NCI-H1694 (cell line): ENCODE measurements around the gene CGB2.
"Not testable (repeated sequence)": the region's sequence is repeated elsewhere in the genome, so short reads cannot be mapped to it uniquely, and the experiment has no call there.

ENCODE experiments used
- DNase-seq: peaks from one replicate; lab custom pipeline; 2025; lab: John Stamatoyannopoulos, UW

CGB2 gene

DNA sequence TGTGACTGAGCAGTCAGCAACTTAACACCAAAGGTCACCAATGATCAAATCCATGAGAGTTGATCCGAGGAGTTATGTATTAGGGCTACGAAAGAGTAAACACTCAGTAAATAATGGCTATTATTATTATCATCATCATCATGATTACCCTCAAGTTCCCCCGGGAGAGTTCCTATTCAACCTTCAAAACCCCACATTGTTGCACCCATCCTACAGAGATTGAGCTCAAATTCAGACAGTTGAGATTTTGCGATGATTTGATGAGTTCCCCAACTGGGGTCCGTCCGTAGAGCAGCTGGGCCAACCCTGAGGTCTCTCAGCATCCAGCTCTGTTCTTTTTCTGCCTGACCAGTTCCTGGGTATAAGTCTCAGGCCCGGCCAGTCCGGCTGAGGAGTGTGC, 6.4 kb downstream of the CGB2 start:
- not testable (repeated sequence) for DNase-seq

GRCh38 chr19:49038557-49039276, 7.0 kb downstream of the CGB2 start:
- not testable (repeated sequence) for DNase-seq

DNA sequence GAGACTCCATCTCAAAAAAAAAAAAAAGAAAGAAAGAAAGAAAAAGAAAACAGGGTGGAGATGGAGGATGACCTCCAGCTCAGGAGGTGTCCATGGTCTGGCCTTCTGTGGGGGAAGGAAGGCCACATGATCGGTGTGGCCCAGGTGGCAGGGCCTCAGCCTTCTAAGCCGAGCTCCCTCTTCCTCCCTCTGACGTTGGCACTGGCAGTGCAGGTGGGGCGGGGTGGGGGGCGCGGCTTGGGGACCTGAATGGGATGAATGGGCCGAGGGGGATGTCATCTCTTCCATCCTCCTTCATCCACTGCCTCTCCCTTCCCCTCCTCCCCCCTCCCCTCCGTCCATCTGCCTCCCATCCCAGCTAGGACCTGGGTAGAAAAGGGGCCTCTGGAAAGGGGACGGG, 8.0 kb downstream of the CGB2 start:
- DNase-seq = not testable (repeated sequence)

GRCh38 chr19:49042177-49042576, 10.5 kb downstream of the CGB2 start:
- DNase-seq = no peak

DNA sequence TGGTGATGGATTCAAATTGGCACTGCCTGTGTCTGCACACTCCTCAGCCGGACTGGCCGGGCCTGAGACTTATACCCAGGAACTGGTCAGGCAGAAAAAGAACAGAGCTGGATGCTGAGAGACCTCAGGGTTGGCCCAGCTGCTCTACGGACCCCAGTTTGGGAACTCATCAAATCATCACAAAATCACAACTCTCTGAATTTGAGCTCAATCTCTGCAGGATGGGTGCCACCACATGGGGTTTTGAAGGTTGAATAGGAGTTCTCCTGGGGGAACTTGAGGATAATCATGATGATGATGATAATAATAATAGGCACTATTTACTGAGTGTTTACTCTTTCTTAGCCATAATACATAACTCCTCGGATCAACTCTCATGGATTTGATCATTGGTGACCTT, 11.0 kb downstream of the CGB2 start:
- DNase-seq = not testable (repeated sequence)

- DNase-seq = not testable (repeated sequence)
These were observed 11.9 kb downstream of the CGB2 start, which contains the start of gene CGB5 for GRCh38 chr19:49043548-49043947. CGB5 (plus strand) TSS chr19:49043848; CDS start chr19:49044210, 362 bp downstream.

- not testable (repeated sequence) for DNase-seq
These were observed 17.3 kb downstream of the CGB2 start, which contains the start of gene CGB8 for GRCh38 chr19:49049011-49049410. CGB8 (minus strand) TSS chr19:49049111; CDS start chr19:49048739, 372 bp downstream.

DNA sequence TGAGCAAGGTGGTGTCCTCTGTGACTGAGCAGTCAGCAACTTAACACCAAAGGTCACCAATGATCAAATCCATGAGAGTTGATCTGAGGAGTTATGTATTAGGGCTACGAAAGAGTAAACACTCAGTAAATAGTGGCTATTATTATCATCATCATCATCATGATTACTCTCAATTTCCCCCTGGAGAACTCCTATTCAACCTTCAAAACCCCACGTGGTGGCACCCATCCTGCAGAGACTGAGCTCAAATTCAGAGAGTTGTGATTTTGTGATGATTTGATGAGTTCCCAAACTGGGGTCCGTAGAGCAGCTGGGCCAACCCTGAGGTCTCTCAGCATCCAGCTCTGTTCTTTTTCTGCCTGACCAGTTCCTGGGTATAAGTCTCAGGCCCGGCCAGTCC, 18.1 kb downstream of the CGB2 start:
- not testable (repeated sequence) for DNase-seq

- DNase-seq = not testable (repeated sequence)
These were observed 18.8 kb downstream of the CGB2 start for GRCh38 chr19:49050376-49051033.

GRCh38 chr19:49056101-49056901, 24.6 kb downstream of the CGB2 start:
- no peak for DNase-seq

- DNase-seq = not testable (repeated sequence)
These were observed 25.4 kb downstream of the CGB2 start for GRCh38 chr19:49056902-49057596.

DNA sequence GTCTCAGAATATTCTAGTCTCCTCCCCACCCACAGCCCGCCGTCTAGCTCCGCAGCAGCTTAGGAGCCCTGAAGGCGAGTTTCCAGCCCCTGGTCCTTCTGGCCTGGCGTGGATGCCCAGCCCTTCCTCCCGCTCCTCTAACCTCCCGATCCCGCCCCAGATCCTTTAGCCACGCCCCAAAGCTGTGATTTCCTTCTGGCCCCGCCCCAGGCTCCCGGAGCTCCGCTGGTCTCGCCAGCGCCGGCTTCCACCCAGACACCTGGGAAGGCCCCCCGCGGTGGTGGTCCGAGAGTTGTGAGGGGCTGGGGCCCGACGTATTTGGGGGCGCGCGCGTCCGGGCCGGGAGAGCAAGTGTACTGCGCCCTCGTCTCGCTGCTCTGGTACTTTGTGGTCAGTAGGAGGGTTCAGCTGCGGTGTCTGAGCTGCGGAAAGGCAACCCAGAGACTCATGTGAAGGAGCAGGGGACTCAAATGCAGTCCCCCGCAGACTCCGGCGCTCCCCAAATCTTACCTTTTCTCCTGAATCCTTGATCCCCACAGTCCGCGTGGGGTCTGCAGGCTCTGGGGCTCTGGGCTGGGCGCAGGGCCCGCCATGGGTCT, 26.0 kb downstream of the CGB2 start, which contains the start of gene CGB7:
CGB7 (minus strand) TSS at position 114 of the 599 bp plus-strand sequence. CDS start 2,374 bp downstream, outside the sequence.
- no peak for DNase-seq

- no peak for DNase-seq
These were observed 26.9 kb downstream of the CGB2 start for GRCh38 chr19:49058562-49058961.

DNA sequence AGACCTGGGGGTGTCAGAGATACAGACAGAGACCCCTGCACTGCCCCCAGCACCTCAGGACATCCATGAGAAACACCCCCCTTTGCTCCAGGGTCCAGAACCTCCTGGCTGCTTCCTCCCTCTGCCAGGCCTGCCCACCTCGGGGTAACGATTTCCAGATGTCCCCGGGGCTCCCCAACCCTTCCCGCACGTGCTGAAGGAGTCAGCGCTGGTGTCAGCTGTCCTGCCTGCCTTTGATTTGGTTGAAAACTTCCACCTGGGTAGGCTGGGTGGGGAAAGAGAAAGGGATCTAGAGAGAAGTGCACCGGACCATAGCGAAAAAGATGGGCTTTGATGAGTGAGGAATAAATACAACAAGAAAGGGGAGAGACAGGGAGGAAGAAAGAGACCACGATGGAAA, 27.4 kb downstream of the CGB2 start:
- DNase-seq = no peak

- no peak for DNase-seq
These were observed 29.3 kb downstream of the CGB2 start for GRCh38 chr19:49061000-49061399.

DNA sequence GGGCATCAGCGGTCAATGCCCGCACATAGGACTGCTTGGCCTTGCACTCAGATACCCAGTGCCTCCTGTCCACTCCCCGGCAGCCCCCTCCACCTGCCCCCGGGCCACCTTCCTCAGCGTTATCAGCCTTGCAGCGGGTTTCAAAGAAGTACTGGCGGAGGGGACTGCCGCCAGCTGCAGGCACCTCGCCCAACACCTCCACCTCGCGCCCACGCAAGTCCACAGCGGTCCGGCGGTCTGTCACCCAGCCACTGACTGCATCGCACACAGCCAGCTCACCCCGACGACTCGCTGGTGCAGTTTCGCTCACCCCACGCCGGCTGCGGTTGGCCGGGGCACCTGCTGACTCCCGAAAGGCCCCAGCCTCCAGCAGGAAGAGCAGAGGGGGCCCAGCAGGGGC, 29.8 kb downstream of the CGB2 start:
- DNase-seq = no peak

DNA sequence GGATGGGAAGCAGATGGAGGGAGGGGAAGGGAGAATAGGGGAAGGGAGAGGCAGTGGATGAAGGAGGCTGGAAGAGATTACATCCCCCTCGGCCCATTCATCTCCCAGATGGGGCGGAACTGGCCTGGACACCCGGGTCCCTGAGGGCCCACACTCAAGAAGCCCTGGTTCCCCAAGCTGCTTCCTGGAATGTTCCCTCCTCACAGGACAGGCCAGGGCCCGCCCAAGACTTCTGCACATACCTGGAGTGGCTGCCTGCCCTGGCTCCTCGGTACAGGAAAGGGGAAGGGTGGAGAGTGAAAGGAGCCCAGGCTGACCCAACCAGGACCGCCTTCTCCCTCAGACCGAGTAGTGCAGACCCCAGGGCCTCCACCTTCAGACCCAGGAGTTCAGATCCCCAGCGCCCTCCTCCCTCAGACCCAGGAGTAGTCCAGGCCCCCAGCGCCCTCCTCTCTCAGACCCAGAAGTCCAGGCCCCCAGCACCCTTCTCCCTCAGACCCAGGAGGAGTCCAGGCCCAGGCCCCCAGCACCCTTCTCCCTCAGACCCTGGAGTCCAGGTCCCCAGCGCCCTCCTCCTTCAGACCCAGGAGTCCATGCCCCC, 32.4 kb downstream of the CGB2 start:
- no peak for DNase-seq

DNA sequence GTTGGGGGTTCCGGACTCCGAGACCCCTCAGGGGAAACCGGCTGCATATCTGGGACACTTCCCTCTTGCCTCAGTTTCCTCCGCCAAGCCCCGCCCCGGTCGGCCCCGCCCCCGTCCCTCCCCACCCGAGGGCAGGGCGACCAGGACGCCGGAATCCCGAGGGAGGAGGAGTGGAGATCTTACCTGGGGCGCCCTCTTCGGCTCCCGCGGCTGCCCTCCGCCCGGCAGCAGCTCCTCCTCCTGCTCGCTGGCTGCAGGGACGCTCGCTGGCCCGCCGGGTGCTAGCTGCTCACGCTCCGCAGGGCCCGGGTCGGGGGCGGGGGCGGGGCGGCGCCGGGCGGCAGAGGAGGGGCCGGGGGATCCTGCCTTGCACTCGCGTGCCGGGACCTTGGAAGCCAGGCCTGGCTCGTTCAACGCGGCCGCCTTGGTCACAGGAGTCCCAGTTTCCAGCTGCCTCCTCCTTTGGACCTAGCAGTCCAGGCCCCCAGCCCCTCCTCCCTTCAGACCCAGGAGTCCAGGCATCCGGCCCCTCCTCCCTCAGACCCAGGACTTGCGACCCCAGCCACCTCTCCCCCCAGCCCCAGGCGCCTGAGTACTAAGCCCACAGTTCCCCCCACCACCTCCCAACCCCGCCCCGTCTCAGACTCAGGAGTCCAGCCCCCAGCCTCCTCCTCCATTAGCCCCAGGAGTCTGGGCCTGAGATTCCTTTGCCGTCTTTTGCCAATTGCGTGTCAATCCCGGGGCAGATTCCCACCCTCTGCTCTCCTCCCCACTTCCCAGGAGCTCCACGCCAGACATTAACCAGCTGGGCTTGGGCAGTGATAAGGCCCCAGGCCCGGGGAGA, 33.3 kb downstream of the CGB2 start, which contains the start of gene NTF4:
NTF4 (minus strand) TSS at position 51 of the 844 bp plus-strand sequence. CDS start 2,821 bp downstream, outside the sequence.
- DNase-seq = no peak

- no peak for DNase-seq
These were observed 34.3 kb downstream of the CGB2 start for GRCh38 chr19:49065905-49066512.
